Tibial nerve (tissue), 3 donors: ENCODE results near the gene PLCB1.

Source experiments
- POLR2A ChIP-seq, 2 donors: fragments of 450-650 bp; IDR thresholded peaks; one replicate each; pipeline ENCODE4 v1.6.1; 2017; ENCODE audit warnings: antibody characterized with exemption in 2 of 2, mild to moderate bottlenecking in 2 of 2, moderate library complexity in 2 of 2
- TF ChIP-seq, protein P1 (sequence below), 5 experiments: fragments of 200-600 bp in 3 of 5; fragments of 450-650 bp in 2 of 5; sonication (generic) in 3 of 5; IDR thresholded peaks; one replicate each; pipeline ENCODE4 v1.5.1; 2016 to 2019; ENCODE audit warnings: antibody characterized with exemption in 5 of 5, mild to moderate bottlenecking in 3 of 5, moderate library complexity in 2 of 5

DNA sequence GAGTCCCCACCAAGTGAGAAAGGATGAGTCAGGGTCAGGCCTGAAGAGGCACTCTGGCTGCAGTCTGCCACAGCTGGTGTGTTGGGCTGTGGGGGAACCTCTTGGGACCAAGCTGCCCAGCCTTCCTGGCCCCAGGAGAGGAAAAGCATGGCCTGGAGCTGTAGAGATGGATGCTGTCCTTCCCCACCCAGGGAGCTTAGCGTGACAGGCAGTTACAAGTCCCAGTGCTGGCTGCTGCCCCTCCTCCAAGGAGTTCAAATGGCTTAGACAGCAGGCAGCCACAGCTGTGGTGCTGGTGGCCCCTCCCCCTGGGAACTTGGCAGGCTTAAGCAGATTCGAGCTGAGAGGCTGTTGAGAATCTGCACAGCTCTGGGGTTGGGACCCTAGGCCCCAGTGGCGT, 253.2 kb downstream of the PLCB1 start:
- TF ChIP-seq, protein P1, sequence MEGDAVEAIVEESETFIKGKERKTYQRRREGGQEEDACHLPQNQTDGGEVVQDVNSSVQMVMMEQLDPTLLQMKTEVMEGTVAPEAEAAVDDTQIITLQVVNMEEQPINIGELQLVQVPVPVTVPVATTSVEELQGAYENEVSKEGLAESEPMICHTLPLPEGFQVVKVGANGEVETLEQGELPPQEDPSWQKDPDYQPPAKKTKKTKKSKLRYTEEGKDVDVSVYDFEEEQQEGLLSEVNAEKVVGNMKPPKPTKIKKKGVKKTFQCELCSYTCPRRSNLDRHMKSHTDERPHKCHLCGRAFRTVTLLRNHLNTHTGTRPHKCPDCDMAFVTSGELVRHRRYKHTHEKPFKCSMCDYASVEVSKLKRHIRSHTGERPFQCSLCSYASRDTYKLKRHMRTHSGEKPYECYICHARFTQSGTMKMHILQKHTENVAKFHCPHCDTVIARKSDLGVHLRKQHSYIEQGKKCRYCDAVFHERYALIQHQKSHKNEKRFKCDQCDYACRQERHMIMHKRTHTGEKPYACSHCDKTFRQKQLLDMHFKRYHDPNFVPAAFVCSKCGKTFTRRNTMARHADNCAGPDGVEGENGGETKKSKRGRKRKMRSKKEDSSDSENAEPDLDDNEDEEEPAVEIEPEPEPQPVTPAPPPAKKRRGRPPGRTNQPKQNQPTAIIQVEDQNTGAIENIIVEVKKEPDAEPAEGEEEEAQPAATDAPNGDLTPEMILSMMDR (IDR thresholded peaks at IDR 0.05) = no peak
- no peak for TF ChIP-seq POLR2A (IDR thresholded peaks at IDR 0.05)
